Vagina (tissue), 2 donors: ENCODE data around the gene MRAS. TPM values are rescaled to one million over a fixed set of nuclear protein-coding genes. Genes with fewer than 3 reads are reported as not detected.
"Not testable (repeated sequence)": the region's sequence is repeated elsewhere in the genome, so short reads cannot be mapped to it uniquely, and the experiment has no call there.

Experiments used
- DNase-seq, 2 donors: peaks; one replicate each; pipeline ENCODE4 v3.0.0-alpha.2; 2017; ENCODE audit errors: extremely low spot score in 2 of 2
- H3K27ac ChIP-seq: fragments of 200-600 bp; sonication (generic); one replicate; pipeline ENCODE4 v1.5.1; 2019
- H3K27me3 ChIP-seq: fragments of 200-600 bp; sonication (generic); one replicate; pipeline ENCODE4 v1.5.1; 2019
- H3K36me3 ChIP-seq, 2 donors: fragments of 200-600 bp; sonication (generic); one replicate each; pipeline ENCODE4 v1.5.1; 2017 to 2019
- H3K4me1 ChIP-seq: fragments of 200-600 bp; sonication (generic); one replicate; pipeline ENCODE4 v1.5.1; 2019
- H3K4me3 ChIP-seq, 2 donors: fragments of 200-600 bp; sonication (generic); 1 replicate in 1 of 2; 2 replicates in 1 of 2; pipeline ENCODE4 v1.5.1; 2016 to 2019
- H3K9me3 ChIP-seq: fragments of 200-600 bp; sonication (generic); one replicate; pipeline ENCODE4 v1.5.1; 2019
- CTCF ChIP-seq, 3 experiments: fragments of 450-650 bp in 2 of 3; fragments of 200-600 bp in 1 of 3; sonication (generic) in 1 of 3; IDR thresholded peaks; one replicate each; pipeline ENCODE4 v1.5.1; 2017 to 2019; ENCODE audit warnings: antibody characterized with exemption in 3 of 3, mild to moderate bottlenecking in 2 of 3, moderate library complexity in 2 of 3
- POLR2A ChIP-seq, 2 donors: fragments of 450-650 bp; IDR thresholded peaks; one replicate each; pipeline ENCODE4 v1.6.1; 2017; ENCODE audit warnings: antibody characterized with exemption in 2 of 2, mild to moderate bottlenecking in 2 of 2, moderate library complexity in 2 of 2
- POLR2AphosphoS5 ChIP-seq, 2 donors: sonication (generic); formaldehyde crosslinking; IDR thresholded peaks; one replicate each; pipeline ENCODE4 v1.9.0; 2017; ENCODE audit warnings: antibody characterized with exemption in 2 of 2, mild to moderate bottlenecking in 2 of 2, low read depth in 1 of 2; ENCODE audit not compliant: insufficient read depth in 1 of 2
- intact Hi-C: fragments of 100-400 bp; cut with DNase I; formaldehyde crosslinking; loops from one replicate; pipeline ENCODE4 v1.15.1; 2023
- total RNA-seq: library from RNA; depleted of rRNA; stranded (reverse); fragments of >200 nt; gene quantifications from one replicate; pipeline ENCODE4 v1.2.3, GENCODE V29; 2016

MRAS gene
- total RNA-seq, 1 donor from 2014 or later: 26.8 TPM

GRCh38 chr3:138407236-138407907 lies 59.0 kb downstream of the MRAS start:
- H3K4me3 ChIP-seq: no peak overlapping the region
- H3K27ac ChIP-seq: no peak overlapping the region
- DNase-seq: no peak
- intact Hi-C loops: no loop called here
- TF ChIP-seq CTCF (IDR thresholded peaks at IDR 0.05) (no peak), POLR2A (IDR thresholded peaks at IDR 0.05) (no peak), POLR2AphosphoS5 (IDR thresholded peaks at IDR 0.05; ENCODE audit: insufficient read depth in 1 of 2, low read depth in 1 of 2) (no peak)
- no peaks in the 10 kb centered on the region for H3K27me3 ChIP-seq
- no peaks in the 10 kb centered on the region for H3K9me3 ChIP-seq
- peaks cover 0 to 7% of the 10 kb centered on the region in 2 donors for H3K36me3 ChIP-seq
- no peaks in the 10 kb centered on the region for H3K4me1 ChIP-seq

- no peak overlapping the region for H3K27ac ChIP-seq
- intact Hi-C loops: no loop called here
- peaks cover 0 to under 1% of the 10 kb centered on the region in 2 donors for H3K36me3 ChIP-seq
- no peaks in the 10 kb centered on the region for H3K27me3 ChIP-seq
- no peak for TF ChIP-seq CTCF (IDR thresholded peaks at IDR 0.05)
- no peak overlapping the region for H3K4me3 ChIP-seq
- H3K4me1 ChIP-seq: no peaks in the 10 kb centered on the region
- no peaks in the 10 kb centered on the region for H3K9me3 ChIP-seq
- no peak for DNase-seq
These were observed 60.6 kb downstream of the MRAS start for GRCh38 chr3:138408751-138409570.

- no peak for DNase-seq
- Histone ChIP-seq H3K27me3 (no peaks in the 10 kb centered on the region), H3K36me3 (no peaks in the 10 kb centered on the region), H3K4me1 (no peaks in the 10 kb centered on the region), H3K27ac (no peak overlapping the region), H3K9me3 (no peaks in the 10 kb centered on the region), H3K4me3 (no peak overlapping the region)
- intact Hi-C loops: no loop called here
- TF ChIP-seq POLR2A (IDR thresholded peaks at IDR 0.05) (no peak), CTCF (IDR thresholded peaks at IDR 0.05) (no peak), POLR2AphosphoS5 (IDR thresholded peaks at IDR 0.05; ENCODE audit: insufficient read depth in 1 of 2, low read depth in 1 of 2) (no peak)
These were observed 64.6 kb downstream of the MRAS start for GRCh38 chr3:138412821-138413551.

GRCh38 chr3:138416236-138416635 lies 67.9 kb downstream of the MRAS start:
- H3K4me3 ChIP-seq, H3K27ac ChIP-seq, H3K4me1 ChIP-seq, H3K27me3 ChIP-seq, intact Hi-C loops, H3K9me3 ChIP-seq, H3K36me3 ChIP-seq, DNase-seq: not testable (repeated sequence)

- H3K27ac ChIP-seq: no peak overlapping the region
- intact Hi-C loops: no loop called here
- H3K4me1 ChIP-seq: no peaks in the 10 kb centered on the region
- H3K36me3 ChIP-seq: no peaks in the 10 kb centered on the region
- no peak for DNase-seq
- H3K27me3 ChIP-seq: no peaks in the 10 kb centered on the region
- no peak overlapping the region for H3K4me3 ChIP-seq
- no peaks in the 10 kb centered on the region for H3K9me3 ChIP-seq
- TF ChIP-seq POLR2A (IDR thresholded peaks at IDR 0.05): no peak
- no peak for TF ChIP-seq POLR2AphosphoS5 (IDR thresholded peaks at IDR 0.05; ENCODE audit: insufficient read depth in 1 of 2, low read depth in 1 of 2)
- peak; percentile 75 to 78 (median 77) for TF ChIP-seq CTCF (IDR thresholded peaks at IDR 0.05)
These were observed 69.2 kb downstream of the MRAS start for GRCh38 chr3:138417559-138417982.
